Measurements from ENCODE around the gene SPATA46. TPM values are rescaled to one million over a fixed set of nuclear protein-coding genes. Genes with fewer than 3 reads are reported as not detected.

The SPATA46 gene
- total and polyA plus RNA-seq, 9 of the 15 experiments (the other 6 are each of a cell fraction or from before 2014, with no cell fraction given), result 0.04 to 0.11 TPM; not detected in 7

DNA sequence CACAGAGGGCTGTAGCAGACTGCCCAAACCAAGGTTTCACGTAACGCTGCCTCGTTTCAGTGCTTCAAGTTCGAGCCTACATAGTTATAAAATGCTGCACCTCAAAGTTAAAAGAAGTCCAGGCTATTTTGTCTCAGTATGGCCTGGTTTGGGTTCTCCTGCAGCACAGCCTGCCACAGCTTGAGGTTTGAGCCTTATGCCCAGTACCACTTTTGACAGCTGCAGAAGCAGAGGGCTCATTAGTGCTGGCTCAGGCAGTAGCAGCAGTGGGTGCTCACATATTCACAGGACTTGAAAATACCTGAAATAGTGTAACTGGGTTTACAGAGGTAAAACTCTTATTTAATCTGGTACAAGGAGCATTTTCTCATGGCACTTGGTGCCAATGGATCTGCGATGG, 15.3 kb downstream of the SPATA46 start (continued):
- no peak for TF ChIP-seq ZNF184 (CRISPR knock-in tag; IDR thresholded peaks at IDR 0.05)
- no peak for TF ChIP-seq TAF9B (IDR thresholded peaks at IDR 0.05; ENCODE audit: partially characterized antibody)
- TF ChIP-seq PTBP1 (IDR thresholded peaks at IDR 0.05; ENCODE audit: low read depth, low read length), result no peak

DNA sequence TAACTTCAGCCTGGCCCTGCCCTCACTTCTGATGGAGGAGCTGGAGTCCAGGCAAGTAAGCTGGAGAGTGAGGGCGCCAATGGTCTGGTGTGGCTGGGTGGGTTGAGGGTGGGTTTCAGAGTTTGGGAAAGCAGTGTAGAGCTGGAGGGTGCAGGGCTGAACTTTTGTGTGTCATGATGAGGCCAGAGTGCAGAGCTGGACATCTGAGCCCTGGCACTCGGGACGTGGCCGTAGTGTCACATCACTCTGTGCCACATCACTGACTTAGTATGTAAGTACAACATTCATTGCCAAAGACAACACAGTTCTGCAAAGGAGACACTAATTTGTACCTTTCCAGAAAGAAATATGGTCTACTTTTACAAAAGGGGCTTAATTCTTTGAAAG, 15.8 kb downstream of the SPATA46 start:
- ATAC-seq (no peak), DNase-seq (ENCODE audit: extremely low read depth in 1 of 4, low spot score in 3 of 4) (no peak), FAIRE-seq (no peak)
- CTCF ChIA-PET (ENCODE audit: low intra/inter-chr PET ratio), result no interaction called here
- in situ Hi-C loops (cut with MboI) (no loop called here), intact Hi-C loops (cut with micrococcal nuclease) (no loop called here)
- Histone ChIP-seq H3K27ac (ENCODE audit: extremely low read depth, low read depth, low read length) (no peak overlapping the region), H3K36me3 (ENCODE audit: control insufficient read depth, insufficient read depth, low read length) (no peaks in the 10 kb centered on the region), H3K27me3 (ENCODE audit: control insufficient read depth in 2 of 2, insufficient read depth in 2 of 2, low read length in 2 of 2) (no peaks in the 10 kb centered on the region), H3K79me2 (ENCODE audit: control insufficient read depth, insufficient read depth, low read length) (no peaks in the 10 kb centered on the region), H3K4me2 (ENCODE audit: insufficient read depth, low read length) (no peak overlapping the region), H3K9ac (ENCODE audit: insufficient read depth in 1 of 2, low read depth in 2 of 2, low read length in 2 of 2) (peak overlapping the region in 1 of 2 experiments; percentile 19; a peak in 1 of 4 replicates), H3K4me1 (replicated peaks in 1 of 2; ENCODE audit: control insufficient read depth in 2 of 2, insufficient read depth in 2 of 2, low read length in 2 of 2) (peaks cover 3 to 18% of the 10 kb centered on the region in 2 experiments; a peak in 2 of 5 replicates), H2AFZ (ENCODE audit: low read depth, low read length) (0 out of 2 replicates have a peak overlapping the region, but pooled peaks have one; percentile 11), H3K4me3 (no peak overlapping the region), H4K20me1 (replicated peaks; ENCODE audit: control insufficient read depth, insufficient read depth, low read length) (no peaks in the 10 kb centered on the region), H3K9me3 (replicated peaks; ENCODE audit: control insufficient read depth, insufficient read depth, low read depth, low read length) (no peaks in the 10 kb centered on the region), H3K9me1 (ENCODE audit: control insufficient read depth, insufficient read depth, low read length) (no peaks in the 10 kb centered on the region)
- no TSS peak for BruUV-seq (replicated peaks)
- POLR2A ChIA-PET, result no interaction called here
- TF ChIP-seq NRF1 (conservative IDR thresholded peaks at IDR 0.05 in 1 of 2, IDR thresholded peaks at IDR 0.05 in 1 of 2), result no peak
- TF ChIP-seq ZKSCAN3 (CRISPR knock-in tag; IDR thresholded peaks at IDR 0.05), result no peak
- TF ChIP-seq, protein P1, sequence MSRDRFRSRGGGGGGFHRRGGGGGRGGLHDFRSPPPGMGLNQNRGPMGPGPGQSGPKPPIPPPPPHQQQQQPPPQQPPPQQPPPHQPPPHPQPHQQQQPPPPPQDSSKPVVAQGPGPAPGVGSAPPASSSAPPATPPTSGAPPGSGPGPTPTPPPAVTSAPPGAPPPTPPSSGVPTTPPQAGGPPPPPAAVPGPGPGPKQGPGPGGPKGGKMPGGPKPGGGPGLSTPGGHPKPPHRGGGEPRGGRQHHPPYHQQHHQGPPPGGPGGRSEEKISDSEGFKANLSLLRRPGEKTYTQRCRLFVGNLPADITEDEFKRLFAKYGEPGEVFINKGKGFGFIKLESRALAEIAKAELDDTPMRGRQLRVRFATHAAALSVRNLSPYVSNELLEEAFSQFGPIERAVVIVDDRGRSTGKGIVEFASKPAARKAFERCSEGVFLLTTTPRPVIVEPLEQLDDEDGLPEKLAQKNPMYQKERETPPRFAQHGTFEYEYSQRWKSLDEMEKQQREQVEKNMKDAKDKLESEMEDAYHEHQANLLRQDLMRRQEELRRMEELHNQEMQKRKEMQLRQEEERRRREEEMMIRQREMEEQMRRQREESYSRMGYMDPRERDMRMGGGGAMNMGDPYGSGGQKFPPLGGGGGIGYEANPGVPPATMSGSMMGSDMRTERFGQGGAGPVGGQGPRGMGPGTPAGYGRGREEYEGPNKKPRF (IDR thresholded peaks at IDR 0.05; ENCODE audit: low read depth, low read length), result no peak
- no peak for TF ChIP-seq KLF13 (tag; IDR thresholded peaks at IDR 0.05; ENCODE audit: borderline replicate concordance, low read depth)
- TF ChIP-seq, protein P2, sequence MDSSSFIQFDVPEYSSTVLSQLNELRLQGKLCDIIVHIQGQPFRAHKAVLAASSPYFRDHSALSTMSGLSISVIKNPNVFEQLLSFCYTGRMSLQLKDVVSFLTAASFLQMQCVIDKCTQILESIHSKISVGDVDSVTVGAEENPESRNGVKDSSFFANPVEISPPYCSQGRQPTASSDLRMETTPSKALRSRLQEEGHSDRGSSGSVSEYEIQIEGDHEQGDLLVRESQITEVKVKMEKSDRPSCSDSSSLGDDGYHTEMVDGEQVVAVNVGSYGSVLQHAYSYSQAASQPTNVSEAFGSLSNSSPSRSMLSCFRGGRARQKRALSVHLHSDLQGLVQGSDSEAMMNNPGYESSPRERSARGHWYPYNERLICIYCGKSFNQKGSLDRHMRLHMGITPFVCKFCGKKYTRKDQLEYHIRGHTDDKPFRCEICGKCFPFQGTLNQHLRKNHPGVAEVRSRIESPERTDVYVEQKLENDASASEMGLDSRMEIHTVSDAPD (CRISPR knock-in tag; IDR thresholded peaks at IDR 0.05), result no peak
- WGBS (ENCODE audit: insufficient coverage, low coverage, missing lambda C conversion rate), result 89% methylated on average over 4 of the region's 4 CpGs
